ENCODE data around the gene RSAD1.

RSAD1 gene

GRCh38 chr17:50473901-50474300 is 4.8 kb upstream of the RSAD1 start:
- DNase-seq, result no peak

GRCh38 chr17:50474523-50474922 is 4.1 kb upstream of the RSAD1 start:
- peak; percentile 3 for DNase-seq

- DNase-seq, result peak; percentile 3
These were observed 3.3 kb upstream of the RSAD1 start for GRCh38 chr17:50475362-50475761.

- DNase-seq, result peak; percentile 6
These were observed 2.7 kb upstream of the RSAD1 start for GRCh38 chr17:50475775-50476544.

GRCh38 chr17:50476545-50477315 is 1.9 kb upstream of the RSAD1 start:
- DNase-seq, result no peak

GRCh38 chr17:50477976-50478375 is 684 bp upstream of the RSAD1 start:
- no peak for DNase-seq

- DNase-seq, result peak; percentile 84
These were observed 972 bp downstream of the RSAD1 start for GRCh38 chr17:50479522-50480141.

GRCh38 chr17:50480142-50480764 is 1.6 kb downstream of the RSAD1 start:
- no peak for DNase-seq

- DNase-seq, result no peak
These were observed 2.3 kb downstream of the RSAD1 start for GRCh38 chr17:50480854-50481490.

GRCh38 chr17:50481648-50482047 is 3.0 kb downstream of the RSAD1 start:
- no peak for DNase-seq

- DNase-seq, result no peak
These were observed 3.5 kb downstream of the RSAD1 start for GRCh38 chr17:50482110-50482509.

GRCh38 chr17:50482516-50482915 is 3.9 kb downstream of the RSAD1 start:
- peak; percentile 90 for DNase-seq

GRCh38 chr17:50483266-50483665 is 4.6 kb downstream of the RSAD1 start:
- DNase-seq, result no peak

- no peak for DNase-seq
These were observed 5.9 kb downstream of the RSAD1 start for GRCh38 chr17:50484386-50485155.

GRCh38 chr17:50487213-50488096 is 8.8 kb downstream of the RSAD1 start:
- DNase-seq, result no peak

- no peak for DNase-seq
These were observed 10.2 kb downstream of the RSAD1 start for GRCh38 chr17:50488880-50489279.

GRCh38 chr17:50491505-50491904 is 12.8 kb downstream of the RSAD1 start:
- no peak for DNase-seq

GRCh38 chr17:50492214-50492613 is 13.6 kb downstream of the RSAD1 start:
- no peak for DNase-seq

GRCh38 chr17:50493744-50494143 is 15.1 kb downstream of the RSAD1 start:
- no peak for DNase-seq

- no peak for DNase-seq
These were observed 16.7 kb downstream of the RSAD1 start for GRCh38 chr17:50495217-50495823.

- no peak for DNase-seq
These were observed 17.3 kb downstream of the RSAD1 start for GRCh38 chr17:50495918-50496317.
